HL-60 (cell line): ENCODE measurements around the gene DIAPH3.
A peak's percentile ranks its signal among the peaks of the same experiment; 100 is the strongest.

ENCODE experiments used
- CTCF ChIP-seq: IDR thresholded peaks from one replicate; pipeline ENCODE4 v1.5.1; 2011; ENCODE audit warnings: low read length, control low read depth, inconsistent platforms; ENCODE audit not compliant: insufficient read depth
- GABPA ChIP-seq: IDR thresholded peaks from 2 replicates; pipeline ENCODE4 v1.6.1; 2012; ENCODE audit warnings: low read depth
- POLR2AphosphoS5 ChIP-seq: IDR thresholded peaks from 2 replicates; pipeline ENCODE4 v1.6.1; 2012; ENCODE audit warnings: low read depth

- TF ChIP-seq CTCF (peak; percentile 44), POLR2AphosphoS5 (no peak), GABPA (no peak)
These were observed 483.2 kb downstream of the DIAPH3 start for GRCh38 chr13:59680429-59681024.
